Fibroblast of lung (primary cell): ENCODE results near the gene ATP8A2. TPM values are rescaled to one million over a fixed set of nuclear protein-coding genes. Genes with fewer than 3 reads are reported as not detected.
A peak's percentile ranks its signal among the peaks of the same experiment; 100 is the strongest.

Experiments used
- DNase-seq, 2 donors: peaks; one replicate each; pipeline versions ENCODE4 v3.0.0 to v3.0.0-alpha.2; 2010; ENCODE audit warnings: low read depth in 2 of 2
- H2AFZ ChIP-seq: 2 replicates; pipeline ENCODE4 v1.5.1; 2012; ENCODE audit warnings: low read length, control low read depth, inconsistent platforms
- H3K27ac ChIP-seq: 2 replicates; pipeline ENCODE4 v1.5.1; 2011; ENCODE audit warnings: low read length, control low read depth; ENCODE audit not compliant: insufficient read depth
- H3K27me3 ChIP-seq: 2 replicates; pipeline ENCODE4 v1.5.1; 2011; ENCODE audit warnings: mild to moderate bottlenecking, low read length; ENCODE audit not compliant: control insufficient read depth, insufficient read depth
- H3K36me3 ChIP-seq: 2 replicates; pipeline ENCODE4 v1.5.1; 2011; ENCODE audit warnings: low read length; ENCODE audit not compliant: control insufficient read depth, insufficient read depth
- H3K4me1 ChIP-seq: 2 replicates; pipeline ENCODE4 v1.5.1; 2011; ENCODE audit warnings: low read length; ENCODE audit not compliant: control insufficient read depth, insufficient read depth; ENCODE audit errors: extremely low read depth
- H3K4me2 ChIP-seq: 2 replicates; pipeline ENCODE4 v1.5.1; 2011; ENCODE audit warnings: low read length, control low read depth; ENCODE audit not compliant: insufficient read depth; ENCODE audit errors: extremely low read depth
- H3K4me3 ChIP-seq, 4 experiments: fragments of 200-600 bp in 1 of 4; sonication (generic) in 1 of 4; replicated peaks in 1 of 4; 2 replicates each; pipeline ENCODE4 v1.5.1; 2011 to 2016; ENCODE audit warnings: low read length in 4 of 4, low read depth in 3 of 4, mild to moderate bottlenecking in 3 of 4, control low read depth in 2 of 4, inconsistent platforms in 1 of 4, mixed read lengths in 1 of 4; ENCODE audit not compliant: insufficient read depth in 1 of 4; ENCODE audit errors: control extremely low read depth in 1 of 4
- H3K79me2 ChIP-seq: 2 replicates; pipeline ENCODE4 v1.5.1; 2012; ENCODE audit warnings: mild to moderate bottlenecking, low read length, inconsistent platforms; ENCODE audit not compliant: control insufficient read depth, insufficient read depth
- H3K9ac ChIP-seq: 2 replicates; pipeline ENCODE4 v1.5.1; 2011; ENCODE audit warnings: mild to moderate bottlenecking, low read length, control low read depth; ENCODE audit not compliant: insufficient read depth
- H3K9me3 ChIP-seq: 2 replicates; pipeline ENCODE4 v1.5.1; 2012; ENCODE audit warnings: low read depth, low read length; ENCODE audit not compliant: control insufficient read depth, insufficient read depth
- H4K20me1 ChIP-seq: 2 replicates; pipeline ENCODE4 v1.5.1; 2011; ENCODE audit warnings: low read length; ENCODE audit not compliant: control insufficient read depth, insufficient read depth; ENCODE audit errors: extremely low read depth
- CTCF ChIP-seq, 2 donors: IDR thresholded peaks in 1 of 2; conservative IDR thresholded peaks in 1 of 2; 1 replicate in 1 of 2; 2 replicates in 1 of 2; pipeline ENCODE4 v1.5.1; 2011 to 2012; ENCODE audit warnings: low read length in 2 of 2, control low read depth in 1 of 2, inconsistent platforms in 1 of 2, low read depth in 1 of 2, mild to moderate bottlenecking in 1 of 2
- EZH2 ChIP-seq: IDR thresholded peaks from 2 replicates; pipeline ENCODE4 v1.5.1; 2012; ENCODE audit warnings: low read length, control low read depth, mild to moderate bottlenecking; ENCODE audit errors: missing control alignments
- polyA plus RNA-seq, 2 donors: library from polyadenylated mRNA; depleted of rRNA in 1 of 2; stranded (reverse) in 1 of 2; unstranded in 1 of 2; fragments of >200 nt; gene quantifications; 2 replicates each; pipeline ENCODE4 v1.2.1, GENCODE V29; 2011 to 2012; ENCODE audit warnings: missing spikeins in 1 of 2
- total RNA-seq: library from RNA; depleted of rRNA; stranded (reverse); fragments of >200 nt; gene quantifications from 2 replicates; pipeline ENCODE4 v1.2.1, GENCODE V29; 2014

Gene ATP8A2
- total and polyA plus RNA-seq, 2 donors (not counting 1 experiment from before 2014, with no cell fraction given): under 0.01 to 0.01 TPM

- H3K4me3 ChIP-seq: no peak overlapping the region
- H3K9me3 ChIP-seq: no peaks in the 10 kb centered on the region
- no peaks in the 10 kb centered on the region for H3K79me2 ChIP-seq
- TF ChIP-seq CTCF (conservative IDR thresholded peaks at IDR 0.05 in 1 of 2, IDR thresholded peaks at IDR 0.05 in 1 of 2; ENCODE audit: low read depth in 1 of 2, low read length in 2 of 2) (no peak), EZH2 (no peak)
- H3K4me2 ChIP-seq: no peak overlapping the region
- H2AFZ ChIP-seq: no peak overlapping the region
- no peak overlapping the region for H3K9ac ChIP-seq
- H3K36me3 ChIP-seq: no peaks in the 10 kb centered on the region
- peak; percentile 23 to 77 for DNase-seq
- H4K20me1 ChIP-seq: no peaks in the 10 kb centered on the region
- no peaks in the 10 kb centered on the region for H3K4me1 ChIP-seq
- H3K27me3 ChIP-seq: no peaks in the 10 kb centered on the region
- H3K27ac ChIP-seq: no peak overlapping the region
Measured at GRCh38 chr13:25881136-25881926, 509.6 kb downstream of the ATP8A2 start.

GRCh38 chr13:25881971-25882451 lies 510.2 kb downstream of the ATP8A2 start:
- Histone ChIP-seq H3K4me2 (no peak overlapping the region), H3K36me3 (no peaks in the 10 kb centered on the region), H3K4me3 (no peak overlapping the region), H2AFZ (no peak overlapping the region), H3K27ac (no peak overlapping the region), H3K9ac (no peak overlapping the region), H3K4me1 (no peaks in the 10 kb centered on the region), H3K27me3 (no peaks in the 10 kb centered on the region), H3K79me2 (no peaks in the 10 kb centered on the region), H3K9me3 (no peaks in the 10 kb centered on the region), H4K20me1 (no peaks in the 10 kb centered on the region)
- DNase-seq: peak; percentile 57 to 90
- TF ChIP-seq CTCF (conservative IDR thresholded peaks at IDR 0.05 in 1 of 2, IDR thresholded peaks at IDR 0.05 in 1 of 2; ENCODE audit: low read depth in 1 of 2, low read length in 2 of 2) (no peak), EZH2 (no peak)

GRCh38 chr13:25882466-25883357 lies 510.9 kb downstream of the ATP8A2 start:
- Histone ChIP-seq H3K9me3 (no peaks in the 10 kb centered on the region), H3K4me2 (no peak overlapping the region), H3K36me3 (no peaks in the 10 kb centered on the region), H3K4me1 (no peaks in the 10 kb centered on the region), H2AFZ (no peak overlapping the region), H3K79me2 (no peaks in the 10 kb centered on the region), H4K20me1 (no peaks in the 10 kb centered on the region), H3K9ac (no peak overlapping the region), H3K27me3 (no peaks in the 10 kb centered on the region), H3K27ac (no peak overlapping the region), H3K4me3 (no peak overlapping the region)
- no peak for DNase-seq
- no peak for TF ChIP-seq CTCF (conservative IDR thresholded peaks at IDR 0.05 in 1 of 2, IDR thresholded peaks at IDR 0.05 in 1 of 2; ENCODE audit: low read depth in 1 of 2, low read length in 2 of 2)
- TF ChIP-seq EZH2: no peak
